GM23338 (cell line): ENCODE results near the gene RAPGEF5. TPM values are rescaled to one million over a fixed set of nuclear protein-coding genes. Genes with fewer than 3 reads are reported as not detected.

ENCODE experiments used
- ATAC-seq: fragments of 200-7000 bp; cut with Tn5 transposase; 3 replicates; pipeline ENCODE4 v1.9.1; 2020
- DNase-seq: peaks from one replicate; pipeline ENCODE4 v3.0.0-alpha.2; 2015; ENCODE audit warnings: low spot score
- H2AFZ ChIP-seq: fragments of 200-600 bp; sonication (generic); 2 replicates; pipeline ENCODE4 v1.8.0; 2016; ENCODE audit warnings: antibody characterized with exemption, mild to moderate bottlenecking, moderate library complexity
- H3F3A ChIP-seq: fragments of 200-600 bp; sonication (generic); replicated peaks from 2 replicates; pipeline ENCODE4 v1.8.0; 2017; ENCODE audit warnings: antibody characterized with exemption, mixed run types, low read depth
- H3K27ac ChIP-seq: fragments of 200-600 bp; sonication (generic); 2 replicates; pipeline ENCODE4 v1.6.1; 2016; ENCODE audit warnings: low read depth
- H3K27me3 ChIP-seq: fragments of 200-600 bp; sonication (generic); 2 replicates; pipeline ENCODE4 v1.8.0; 2016; ENCODE audit warnings: mild to moderate bottlenecking, mixed run types, moderate library complexity; ENCODE audit not compliant: insufficient read depth
- H3K36me3 ChIP-seq: fragments of 200-600 bp; sonication (generic); 2 replicates; pipeline ENCODE4 v1.8.0; 2016; ENCODE audit warnings: mild to moderate bottlenecking; ENCODE audit not compliant: insufficient read depth
- H3K4me1 ChIP-seq: fragments of 200-600 bp; sonication (generic); 2 replicates; pipeline ENCODE4 v1.8.0; 2016; ENCODE audit warnings: mild to moderate bottlenecking, moderate library complexity; ENCODE audit not compliant: insufficient read depth
- H3K4me2 ChIP-seq: fragments of 200-600 bp; sonication (generic); 2 replicates; pipeline ENCODE4 v1.7.1; 2017; ENCODE audit warnings: mixed run types
- H3K4me3 ChIP-seq: fragments of 200-600 bp; sonication (generic); 2 replicates; pipeline ENCODE4 v1.6.1; 2016; ENCODE audit warnings: mixed run types
- H3K79me2 ChIP-seq: fragments of 200-600 bp; sonication (generic); replicated peaks from 2 replicates; pipeline ENCODE4 v1.8.0; 2017; ENCODE audit warnings: mild to moderate bottlenecking; ENCODE audit not compliant: insufficient read depth
- H3K9me2 ChIP-seq: fragments of 200-600 bp; sonication (generic); 2 replicates; pipeline ENCODE4 v1.8.0; 2017; ENCODE audit not compliant: insufficient read depth
- H4K20me1 ChIP-seq: fragments of 200-600 bp; sonication (generic); replicated peaks from 2 replicates; pipeline ENCODE4 v1.8.0; 2017; ENCODE audit warnings: mild to moderate bottlenecking; ENCODE audit not compliant: insufficient read depth
- H3K27ac Mint-ChIP-seq: 2 replicates; pipeline ENCODE4 v1.8.0; 2020; ENCODE audit warnings: inconsistent platforms, mild to moderate bottlenecking, moderate library complexity, mixed read lengths
- H3K27me3 Mint-ChIP-seq: 3 replicates; pipeline ENCODE4 v1.8.0; 2022; ENCODE audit warnings: low read depth, mild to moderate bottlenecking, moderate library complexity, mixed read lengths, inconsistent platforms; ENCODE audit not compliant: insufficient read depth, poor library complexity
- H3K36me3 Mint-ChIP-seq: 3 replicates; pipeline ENCODE4 v1.8.0; 2021; ENCODE audit warnings: low read depth, mild to moderate bottlenecking, inconsistent platforms, moderate library complexity, mixed read lengths
- H3K4me1 Mint-ChIP-seq: 3 replicates; pipeline ENCODE4 v1.8.0; 2020; ENCODE audit warnings: mild to moderate bottlenecking, inconsistent platforms, mixed read lengths
- H3K4me3 Mint-ChIP-seq: 3 replicates; pipeline ENCODE4 v1.8.0; 2021; ENCODE audit warnings: moderate library complexity, mild to moderate bottlenecking, inconsistent platforms, mixed read lengths
- H3K9me3 Mint-ChIP-seq: 3 replicates; pipeline ENCODE4 v1.8.0; 2020; ENCODE audit warnings: moderate library complexity, mild to moderate bottlenecking, inconsistent platforms, mixed read lengths
- CREB1 ChIP-seq: fragments of 250-450 bp; sonication (Bioruptor Pico); IDR thresholded peaks from 2 replicates; pipeline ENCODE4 v1.5.0; 2020; ENCODE audit warnings: low read depth, mild to moderate bottlenecking, moderate library complexity
- EZH2 ChIP-seq: fragments of 200-600 bp; sonication (generic); IDR thresholded peaks from one replicate; pipeline ENCODE4 v1.8.0; 2017; ENCODE audit warnings: antibody characterized with exemption, mild to moderate bottlenecking, low read depth; ENCODE audit not compliant: unreplicated experiment
- EZH2phosphoT487 ChIP-seq: fragments of 200-600 bp; sonication (generic); IDR thresholded peaks from one replicate; pipeline ENCODE4 v1.8.1; 2018; ENCODE audit warnings: antibody characterized with exemption; ENCODE audit not compliant: unreplicated experiment
- JUNB ChIP-seq: IDR thresholded peaks from one replicate; pipeline ENCODE4 v1.6.1; 2016; ENCODE audit warnings: antibody characterized with exemption; ENCODE audit not compliant: unreplicated experiment
- NANOG ChIP-seq: IDR thresholded peaks from 2 replicates; pipeline ENCODE4 v1.6.1; 2016; ENCODE audit warnings: antibody characterized with exemption, borderline replicate concordance
- POLR2AphosphoS5 ChIP-seq: IDR thresholded peaks from 2 replicates; pipeline ENCODE4 v1.6.1; 2016; ENCODE audit warnings: antibody characterized with exemption, low read depth
- STAT1 ChIP-seq: IDR thresholded peaks from one replicate; pipeline ENCODE4 v1.6.1; 2016; ENCODE audit warnings: antibody characterized with exemption; ENCODE audit not compliant: unreplicated experiment
- ZNF331 ChIP-seq: fragments of 250-450 bp; sonication (Bioruptor Pico); IDR thresholded peaks from 2 replicates; pipeline ENCODE4 v1.5.0; 2020; ENCODE audit warnings: low read depth, mild to moderate bottlenecking, moderate library complexity
- polyA plus RNA-seq: library from polyadenylated mRNA; unstranded; fragments of >200 nt; fragmentation: Nextera tagmentation; extraction: Ambion mirVana; gene quantifications from 2 replicates; pipeline ENCODE4 v1.2.1, GENCODE V29; 2016
- total RNA-seq: library from RNA; depleted of rRNA; stranded (reverse); fragments of >200 nt; shearing (Covaris generic); gene quantifications from 2 replicates; pipeline ENCODE4 v1.2.3, GENCODE V29; 2014
- TF ChIP-seq, protein P1 (sequence below): IDR thresholded peaks from one replicate; pipeline ENCODE4 v1.6.1; 2018; ENCODE audit warnings: antibody characterized with exemption; ENCODE audit not compliant: unreplicated experiment
- TF ChIP-seq, protein P2 (sequence below): IDR thresholded peaks from 2 replicates; pipeline ENCODE4 v1.6.1; 2016; ENCODE audit warnings: antibody characterized with exemption
- TF ChIP-seq, protein P3 (sequence below), 2 experiments: fragments of 200-600 bp in 1 of 2; sonication (generic) in 1 of 2; conservative IDR thresholded peaks; 2 replicates each; pipeline versions ENCODE4 v1.5.1 to v1.6.1; 2016 to 2017; ENCODE audit warnings: antibody characterized with exemption in 2 of 2, low read depth in 2 of 2, mild to moderate bottlenecking in 2 of 2, moderate library complexity in 1 of 2

Gene RAPGEF5
- total and polyA plus RNA-seq, 2 experiments from 2014 or later, result 6.3 to 13.1 TPM

DNA sequence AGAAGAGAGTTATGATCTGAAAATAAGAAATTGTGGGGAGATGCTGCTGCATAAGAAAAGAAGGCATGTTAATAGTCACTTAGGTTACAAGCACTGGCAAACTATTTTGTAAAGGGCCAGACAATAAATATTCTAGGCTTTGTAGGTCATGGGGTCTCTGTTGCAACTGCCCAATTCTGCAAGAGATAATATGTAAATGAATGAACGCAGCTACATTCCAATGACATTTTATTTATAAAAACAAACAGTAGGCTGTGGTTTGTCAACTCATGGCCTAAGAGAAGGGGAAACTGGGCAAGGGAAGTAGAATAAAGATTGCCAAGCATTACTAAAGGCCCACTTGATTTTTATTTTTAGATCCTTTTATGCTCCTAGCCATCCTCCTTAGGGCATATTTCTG, 133.1 kb downstream of the RAPGEF5 start:
- no peaks in the 10 kb centered on the region for H4K20me1 ChIP-seq
- H3F3A ChIP-seq, result no peaks in the 10 kb centered on the region
- ATAC-seq (no peak), DNase-seq (no peak)
- H3K27me3 ChIP-seq, result no peaks in the 10 kb centered on the region
- no peaks in the 10 kb centered on the region for H3K4me1 ChIP-seq
- H3K36me3 ChIP-seq, result peaks cover 4% of the 10 kb centered on the region; the same call in 1 of the 2 replicates
- no peak overlapping the region for H2AFZ ChIP-seq
- no peaks in the 10 kb centered on the region for H3K27me3 Mint-ChIP-seq
- H3K27ac ChIP-seq, result no peak overlapping the region
- H3K9me3 Mint-ChIP-seq, result peaks cover 3% of the 10 kb centered on the region; the same call in 1 of the 3 replicates
- no peak overlapping the region for H3K4me3 ChIP-seq
- H3K4me2 ChIP-seq, result no peak overlapping the region
- H3K27ac Mint-ChIP-seq, result no peak overlapping the region
- H3K79me2 ChIP-seq, result no peaks in the 10 kb centered on the region
- H3K36me3 Mint-ChIP-seq, result peaks cover 25% of the 10 kb centered on the region
- TF ChIP-seq, protein P1, sequence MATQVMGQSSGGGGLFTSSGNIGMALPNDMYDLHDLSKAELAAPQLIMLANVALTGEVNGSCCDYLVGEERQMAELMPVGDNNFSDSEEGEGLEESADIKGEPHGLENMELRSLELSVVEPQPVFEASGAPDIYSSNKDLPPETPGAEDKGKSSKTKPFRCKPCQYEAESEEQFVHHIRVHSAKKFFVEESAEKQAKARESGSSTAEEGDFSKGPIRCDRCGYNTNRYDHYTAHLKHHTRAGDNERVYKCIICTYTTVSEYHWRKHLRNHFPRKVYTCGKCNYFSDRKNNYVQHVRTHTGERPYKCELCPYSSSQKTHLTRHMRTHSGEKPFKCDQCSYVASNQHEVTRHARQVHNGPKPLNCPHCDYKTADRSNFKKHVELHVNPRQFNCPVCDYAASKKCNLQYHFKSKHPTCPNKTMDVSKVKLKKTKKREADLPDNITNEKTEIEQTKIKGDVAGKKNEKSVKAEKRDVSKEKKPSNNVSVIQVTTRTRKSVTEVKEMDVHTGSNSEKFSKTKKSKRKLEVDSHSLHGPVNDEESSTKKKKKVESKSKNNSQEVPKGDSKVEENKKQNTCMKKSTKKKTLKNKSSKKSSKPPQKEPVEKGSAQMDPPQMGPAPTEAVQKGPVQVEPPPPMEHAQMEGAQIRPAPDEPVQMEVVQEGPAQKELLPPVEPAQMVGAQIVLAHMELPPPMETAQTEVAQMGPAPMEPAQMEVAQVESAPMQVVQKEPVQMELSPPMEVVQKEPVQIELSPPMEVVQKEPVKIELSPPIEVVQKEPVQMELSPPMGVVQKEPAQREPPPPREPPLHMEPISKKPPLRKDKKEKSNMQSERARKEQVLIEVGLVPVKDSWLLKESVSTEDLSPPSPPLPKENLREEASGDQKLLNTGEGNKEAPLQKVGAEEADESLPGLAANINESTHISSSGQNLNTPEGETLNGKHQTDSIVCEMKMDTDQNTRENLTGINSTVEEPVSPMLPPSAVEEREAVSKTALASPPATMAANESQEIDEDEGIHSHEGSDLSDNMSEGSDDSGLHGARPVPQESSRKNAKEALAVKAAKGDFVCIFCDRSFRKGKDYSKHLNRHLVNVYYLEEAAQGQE, result no peak
- TF ChIP-seq ZNF331 (CRISPR knock-in tag) (no peak), STAT1 (no peak)
- TF ChIP-seq, protein P2, sequence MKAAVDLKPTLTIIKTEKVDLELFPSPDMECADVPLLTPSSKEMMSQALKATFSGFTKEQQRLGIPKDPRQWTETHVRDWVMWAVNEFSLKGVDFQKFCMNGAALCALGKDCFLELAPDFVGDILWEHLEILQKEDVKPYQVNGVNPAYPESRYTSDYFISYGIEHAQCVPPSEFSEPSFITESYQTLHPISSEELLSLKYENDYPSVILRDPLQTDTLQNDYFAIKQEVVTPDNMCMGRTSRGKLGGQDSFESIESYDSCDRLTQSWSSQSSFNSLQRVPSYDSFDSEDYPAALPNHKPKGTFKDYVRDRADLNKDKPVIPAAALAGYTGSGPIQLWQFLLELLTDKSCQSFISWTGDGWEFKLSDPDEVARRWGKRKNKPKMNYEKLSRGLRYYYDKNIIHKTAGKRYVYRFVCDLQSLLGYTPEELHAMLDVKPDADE, result no peak
- no peaks in the 10 kb centered on the region for H3K4me1 Mint-ChIP-seq
- H3K9me2 ChIP-seq, result no peaks in the 10 kb centered on the region
- no peak overlapping the region for H3K4me3 Mint-ChIP-seq

GRCh38 chr7:22220941-22221340, 136.0 kb downstream of the RAPGEF5 start:
- no peaks in the 10 kb centered on the region for H3K9me2 ChIP-seq
- peaks cover 25% of the 10 kb centered on the region for H3K36me3 Mint-ChIP-seq
- no peaks in the 10 kb centered on the region for H3K79me2 ChIP-seq
- no peaks in the 10 kb centered on the region for H3K4me1 ChIP-seq
- H3K27ac ChIP-seq, result no peak overlapping the region
- no peak overlapping the region for H3K27ac Mint-ChIP-seq
- no peaks in the 10 kb centered on the region for H4K20me1 ChIP-seq
- H3K4me2 ChIP-seq, result no peak overlapping the region
- no peak overlapping the region for H3K4me3 ChIP-seq
- no peaks in the 10 kb centered on the region for H3K27me3 Mint-ChIP-seq
- no peak overlapping the region for H3K4me3 Mint-ChIP-seq
- peaks cover 4% of the 10 kb centered on the region; the same call in 1 of the 2 replicates for H3K36me3 ChIP-seq
- H3K4me1 Mint-ChIP-seq, result peaks cover 6% of the 10 kb centered on the region
- peaks cover 3% of the 10 kb centered on the region; the same call in 1 of the 3 replicates for H3K9me3 Mint-ChIP-seq
- H3F3A ChIP-seq, result no peaks in the 10 kb centered on the region
- H2AFZ ChIP-seq, result no peak overlapping the region
- ATAC-seq (no peak), DNase-seq (no peak)
- H3K27me3 ChIP-seq, result no peaks in the 10 kb centered on the region
- TF ChIP-seq POLR2AphosphoS5, result no peak
- TF ChIP-seq, protein P2, result no peak
- no peak for TF ChIP-seq EZH2phosphoT487
- TF ChIP-seq, protein P1, result no peak
- no peak for TF ChIP-seq JUNB
- no peak for TF ChIP-seq NANOG
- TF ChIP-seq, protein P3, sequence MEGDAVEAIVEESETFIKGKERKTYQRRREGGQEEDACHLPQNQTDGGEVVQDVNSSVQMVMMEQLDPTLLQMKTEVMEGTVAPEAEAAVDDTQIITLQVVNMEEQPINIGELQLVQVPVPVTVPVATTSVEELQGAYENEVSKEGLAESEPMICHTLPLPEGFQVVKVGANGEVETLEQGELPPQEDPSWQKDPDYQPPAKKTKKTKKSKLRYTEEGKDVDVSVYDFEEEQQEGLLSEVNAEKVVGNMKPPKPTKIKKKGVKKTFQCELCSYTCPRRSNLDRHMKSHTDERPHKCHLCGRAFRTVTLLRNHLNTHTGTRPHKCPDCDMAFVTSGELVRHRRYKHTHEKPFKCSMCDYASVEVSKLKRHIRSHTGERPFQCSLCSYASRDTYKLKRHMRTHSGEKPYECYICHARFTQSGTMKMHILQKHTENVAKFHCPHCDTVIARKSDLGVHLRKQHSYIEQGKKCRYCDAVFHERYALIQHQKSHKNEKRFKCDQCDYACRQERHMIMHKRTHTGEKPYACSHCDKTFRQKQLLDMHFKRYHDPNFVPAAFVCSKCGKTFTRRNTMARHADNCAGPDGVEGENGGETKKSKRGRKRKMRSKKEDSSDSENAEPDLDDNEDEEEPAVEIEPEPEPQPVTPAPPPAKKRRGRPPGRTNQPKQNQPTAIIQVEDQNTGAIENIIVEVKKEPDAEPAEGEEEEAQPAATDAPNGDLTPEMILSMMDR (conservative IDR thresholded peaks at IDR 0.05; ENCODE audit: low read depth in 2 of 2), result no peak
- no peak for TF ChIP-seq CREB1 (CRISPR knock-in tag)
- no peak for TF ChIP-seq EZH2
